OCI-LY7 (cell line): ENCODE results near the gene PLPP3. TPM values are rescaled to one million over a fixed set of nuclear protein-coding genes. Genes with fewer than 3 reads are reported as not detected.

ENCODE experiments used
- BruUV-seq: library from RNA; stranded (reverse); fragments of 400-500 nt; replicated peaks from 2 replicates; lab custom pipeline; 2021; lab: Mats Ljungman, UMichigan
- CTCF ChIA-PET: fragments of 300-600 bp; sonication (Branson Sonifier 250); formaldehyde crosslinking; loops from one replicate; lab custom pipeline; 2022; ENCODE audit warnings: antibody characterized with exemption; ENCODE audit not compliant: unreplicated experiment; lab: Charles Lee
- POLR2A ChIA-PET: fragments of 300-600 bp; sonication (Branson Sonifier 250); formaldehyde crosslinking; loops from one replicate; lab custom pipeline; 2022; ENCODE audit warnings: antibody characterized with exemption; lab: Charles Lee
- DNase-seq: peaks from one replicate; pipeline ENCODE4 v3.0.0-alpha.2; 2015; ENCODE audit warnings: low spot score
- H2AFZ ChIP-seq: fragments of 200-600 bp; sonication (generic), shearing (Covaris generic); 2 replicates; pipeline ENCODE4 v1.6.1; 2014; ENCODE audit warnings: mild to moderate bottlenecking, antibody characterized with exemption, low read length, moderate library complexity
- H3K27ac ChIP-seq: fragments of 200-600 bp; sonication (generic); 2 replicates; pipeline ENCODE4 v1.5.1; 2014; ENCODE audit warnings: mixed run types, low read depth, mild to moderate bottlenecking, moderate library complexity, low read length, inconsistent platforms; ENCODE audit not compliant: poor library complexity, severe bottlenecking
- H3K36me3 ChIP-seq: fragments of 200-600 bp; sonication (generic); 2 replicates; pipeline ENCODE4 v1.6.1; 2014; ENCODE audit warnings: mild to moderate bottlenecking, antibody characterized with exemption, low read length, moderate library complexity, mixed read lengths; ENCODE audit not compliant: insufficient read depth
- H3K4me1 ChIP-seq: fragments of 200-600 bp; sonication (generic); 2 replicates; pipeline ENCODE4 v1.5.1; 2014; ENCODE audit warnings: mild to moderate bottlenecking, low read length; ENCODE audit not compliant: insufficient read depth, poor library complexity, severe bottlenecking
- H3K4me2 ChIP-seq: fragments of 200-600 bp; sonication (generic); 2 replicates; pipeline ENCODE4 v1.6.1; 2014; ENCODE audit warnings: mild to moderate bottlenecking, low read length
- H3K4me3 ChIP-seq: fragments of 200-600 bp; sonication (generic); 2 replicates; pipeline ENCODE4 v1.5.1; 2014; ENCODE audit warnings: mild to moderate bottlenecking, low read depth, low read length; ENCODE audit not compliant: poor library complexity, severe bottlenecking
- H3K79me2 ChIP-seq: fragments of 200-600 bp; sonication (generic); 2 replicates; pipeline ENCODE4 v1.6.1; 2016; ENCODE audit warnings: low read depth, mild to moderate bottlenecking, low read length, moderate library complexity, mixed read lengths; ENCODE audit not compliant: insufficient read depth
- H3K9me2 ChIP-seq: fragments of 200-600 bp; sonication (generic); 2 replicates; pipeline ENCODE4 v1.6.1; 2016; ENCODE audit warnings: mild to moderate bottlenecking, low read length, mixed read lengths; ENCODE audit not compliant: insufficient read depth
- H3K9me3 ChIP-seq: fragments of 200-600 bp; sonication (generic); 2 replicates; pipeline ENCODE4 v1.6.1; 2014; ENCODE audit warnings: mild to moderate bottlenecking, mixed run types, low read length, mixed read lengths
- H4K20me1 ChIP-seq: fragments of 200-600 bp; sonication (generic); 2 replicates; pipeline ENCODE4 v1.6.1; 2014; ENCODE audit warnings: mild to moderate bottlenecking, antibody characterized with exemption, low read length, moderate library complexity, mixed read lengths; ENCODE audit not compliant: insufficient read depth
- EZH2phosphoT487 ChIP-seq: fragments of 200-600 bp; sonication (generic); IDR thresholded peaks from 2 replicates; pipeline ENCODE4 v1.6.1; 2018; ENCODE audit warnings: low read depth, borderline replicate concordance, mild to moderate bottlenecking, mixed run types, antibody characterized with exemption, low read length, moderate library complexity, mixed read lengths
- intact Hi-C: fragments of 100-400 bp; cut with micrococcal nuclease; formaldehyde crosslinking; loops from one replicate; pipeline ENCODE4 v1.10.0; 2022; ENCODE audit not compliant: unreplicated experiment
- total RNA-seq, 2 experiments: library from RNA; depleted of rRNA in 1 of 2; stranded (reverse); fragments of >200 nt in 1 of 2; shearing (Covaris generic) in 1 of 2; gene quantifications; 2 replicates each; pipeline ENCODE4 v1.2.3, GENCODE V29; 2014 to 2022
- TF ChIP-seq, protein P1 (sequence below): fragments of 200-600 bp; sonication (generic); conservative IDR thresholded peaks from 2 replicates; pipeline ENCODE4 v1.5.1; 2014; ENCODE audit warnings: mild to moderate bottlenecking, antibody characterized with exemption, low read length, moderate library complexity, mixed read lengths

The PLPP3 gene
- total RNA-seq, 2 experiments from 2014 or later: 0.92 to 1.7 TPM

DNA sequence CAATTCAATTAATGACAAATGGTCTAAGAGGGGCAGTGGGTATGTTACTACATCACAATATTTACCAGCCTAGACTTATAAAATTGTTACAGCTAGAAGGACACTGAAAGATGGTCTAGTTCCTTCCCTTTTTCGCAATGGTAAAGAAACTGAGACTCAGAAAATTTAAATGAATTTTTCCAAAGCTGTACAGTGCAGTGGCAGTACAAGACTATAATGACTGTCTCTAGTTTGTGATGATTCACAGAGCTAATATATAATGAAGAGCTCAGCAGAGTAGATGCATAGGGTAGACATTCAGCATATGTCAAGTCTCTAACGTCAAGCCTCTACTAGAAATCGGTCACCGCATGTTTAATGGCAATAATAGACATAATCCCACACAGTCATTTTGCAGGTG is 4.6 kb downstream of the PLPP3 start:
- TF ChIP-seq, protein P1, sequence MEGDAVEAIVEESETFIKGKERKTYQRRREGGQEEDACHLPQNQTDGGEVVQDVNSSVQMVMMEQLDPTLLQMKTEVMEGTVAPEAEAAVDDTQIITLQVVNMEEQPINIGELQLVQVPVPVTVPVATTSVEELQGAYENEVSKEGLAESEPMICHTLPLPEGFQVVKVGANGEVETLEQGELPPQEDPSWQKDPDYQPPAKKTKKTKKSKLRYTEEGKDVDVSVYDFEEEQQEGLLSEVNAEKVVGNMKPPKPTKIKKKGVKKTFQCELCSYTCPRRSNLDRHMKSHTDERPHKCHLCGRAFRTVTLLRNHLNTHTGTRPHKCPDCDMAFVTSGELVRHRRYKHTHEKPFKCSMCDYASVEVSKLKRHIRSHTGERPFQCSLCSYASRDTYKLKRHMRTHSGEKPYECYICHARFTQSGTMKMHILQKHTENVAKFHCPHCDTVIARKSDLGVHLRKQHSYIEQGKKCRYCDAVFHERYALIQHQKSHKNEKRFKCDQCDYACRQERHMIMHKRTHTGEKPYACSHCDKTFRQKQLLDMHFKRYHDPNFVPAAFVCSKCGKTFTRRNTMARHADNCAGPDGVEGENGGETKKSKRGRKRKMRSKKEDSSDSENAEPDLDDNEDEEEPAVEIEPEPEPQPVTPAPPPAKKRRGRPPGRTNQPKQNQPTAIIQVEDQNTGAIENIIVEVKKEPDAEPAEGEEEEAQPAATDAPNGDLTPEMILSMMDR: no peak
- TF ChIP-seq EZH2phosphoT487: no peak
- Histone ChIP-seq H2AFZ (no peak overlapping the region), H3K4me2 (peak overlapping the region; percentile 73), H3K9me3 (no peaks in the 10 kb centered on the region), H3K9me2 (no peaks in the 10 kb centered on the region), H3K36me3 (no peaks in the 10 kb centered on the region), H3K79me2 (no peaks in the 10 kb centered on the region), H3K4me1 (peaks cover 75% of the 10 kb centered on the region), H3K4me3 (no peak overlapping the region), H4K20me1 (no peaks in the 10 kb centered on the region), H3K27ac (peak overlapping the region; percentile 6)
- DNase-seq: no peak
- ChIA-PET POLR2A (interaction anchor here (0.6 to 4.3 kb wide), 4 partner anchors 10 to 1215 kb away, joined by 3 to 30 read pairs (median 4); no protein-coding TSS in a partner anchor), CTCF (no interaction called here)
- BruUV-seq: no TSS peak
- intact Hi-C loops: no loop called here

DNA sequence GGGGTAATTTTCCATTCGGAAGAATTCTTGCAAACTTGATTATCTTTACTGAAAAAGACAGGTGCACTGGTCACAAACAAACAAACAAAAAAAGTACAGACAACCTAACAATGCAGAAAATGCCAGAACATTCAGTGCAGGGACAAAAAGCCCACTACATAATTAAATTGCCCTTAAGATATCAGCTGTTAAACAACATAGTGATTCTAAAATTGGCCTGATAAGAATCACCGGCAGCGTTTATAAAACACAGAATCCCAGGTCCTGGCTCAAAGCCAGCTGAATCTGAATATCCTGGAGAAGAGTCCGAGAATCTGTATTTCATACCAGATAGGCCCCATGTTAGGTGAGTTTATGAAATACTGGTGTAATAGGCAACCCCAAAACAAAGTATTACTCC is 6.1 kb downstream of the PLPP3 start:
- H3K4me3 ChIP-seq: no peak overlapping the region
- BruUV-seq: no TSS peak
- ChIA-PET POLR2A (interaction anchor here (4.3 kb wide), 1 partner anchor 9 kb away, joined by 30 read pairs; no protein-coding TSS in a partner anchor), CTCF (no interaction called here)
- peak overlapping the region; percentile 65 for H3K4me2 ChIP-seq
- H3K27ac ChIP-seq: no peak overlapping the region
- H3K4me1 ChIP-seq: peaks cover 75% of the 10 kb centered on the region
- intact Hi-C loops: no loop called here
- H3K79me2 ChIP-seq: no peaks in the 10 kb centered on the region
- no peak for DNase-seq
- no peaks in the 10 kb centered on the region for H3K9me2 ChIP-seq
- no peaks in the 10 kb centered on the region for H3K9me3 ChIP-seq
- H2AFZ ChIP-seq: peak overlapping the region; percentile 30; the same call in 1 of the 2 replicates
- TF ChIP-seq, protein P1: no peak
- TF ChIP-seq EZH2phosphoT487: no peak
- H4K20me1 ChIP-seq: no peaks in the 10 kb centered on the region
- H3K36me3 ChIP-seq: no peaks in the 10 kb centered on the region

DNA sequence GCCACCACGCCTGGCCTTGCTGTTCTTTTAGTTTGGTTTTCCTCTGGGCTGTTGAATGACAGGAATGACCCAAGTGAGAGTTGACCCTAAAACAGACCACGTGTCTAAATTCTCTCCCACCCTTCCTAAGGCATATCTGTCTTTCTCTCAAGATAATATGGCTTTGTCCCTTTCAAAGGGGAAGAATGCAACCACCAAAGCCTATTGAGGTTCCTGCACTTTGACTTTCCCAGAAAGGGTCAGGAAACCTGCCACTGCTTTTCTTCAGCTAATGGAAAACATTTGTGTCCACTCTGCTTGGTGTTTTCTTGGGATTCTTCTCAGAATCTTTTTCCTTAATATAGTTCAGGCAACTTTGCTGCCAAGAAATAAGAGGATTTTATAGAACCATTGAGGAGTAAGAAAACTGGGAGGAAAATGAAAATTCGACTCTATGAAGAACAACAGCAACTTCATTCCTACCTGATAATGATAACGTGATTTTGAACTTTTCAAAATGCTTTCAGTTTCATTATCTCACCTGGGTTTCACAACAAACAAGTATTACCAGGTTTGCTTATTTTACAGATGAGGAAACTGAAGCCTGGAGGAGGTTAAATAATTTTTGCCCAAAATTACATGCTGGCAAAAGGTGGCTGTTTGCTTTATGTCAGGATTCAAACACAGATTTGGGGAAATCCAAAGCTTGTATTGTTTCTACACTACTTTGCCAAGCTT is 6.9 kb downstream of the PLPP3 start:
- no TSS peak for BruUV-seq
- peaks cover 66% of the 10 kb centered on the region for H3K4me1 ChIP-seq
- CTCF ChIA-PET: no interaction called here
- peak overlapping the region; percentile 18 for H3K4me3 ChIP-seq
- no peaks in the 10 kb centered on the region for H3K36me3 ChIP-seq
- no peaks in the 10 kb centered on the region for H3K79me2 ChIP-seq
- peak overlapping the region; percentile 30; the same call in 1 of the 2 replicates for H2AFZ ChIP-seq
- POLR2A ChIA-PET: interaction anchor here (0.8 kb wide), 1 partner anchor 11 kb away, joined by 3 read pairs; no protein-coding TSS in a partner anchor
- no peak overlapping the region for H3K27ac ChIP-seq
- no peaks in the 10 kb centered on the region for H3K9me2 ChIP-seq
- peak overlapping the region; percentile 65 for H3K4me2 ChIP-seq
- intact Hi-C loops: no loop called here
- no peak for DNase-seq
- no peaks in the 10 kb centered on the region for H3K9me3 ChIP-seq
- H4K20me1 ChIP-seq: no peaks in the 10 kb centered on the region
- TF ChIP-seq EZH2phosphoT487: no peak
- TF ChIP-seq, protein P1: no peak
